GM18858 (cell line): ENCODE measurements around the gene BEST2.

ENCODE experiments used
- ATAC-seq: cut with Tn5 transposase; IDR thresholded peaks from one replicate; pipeline ENCODE4 v1.9.1; 2021; ENCODE audit not compliant: unreplicated experiment

Gene BEST2

GRCh38 chr19:12767666-12768065, 16.1 kb downstream of the BEST2 start:
- ATAC-seq = no peak

- ATAC-seq = no peak
Observed at GRCh38 chr19:12769689-12770088, 18.1 kb downstream of the BEST2 start.

DNA sequence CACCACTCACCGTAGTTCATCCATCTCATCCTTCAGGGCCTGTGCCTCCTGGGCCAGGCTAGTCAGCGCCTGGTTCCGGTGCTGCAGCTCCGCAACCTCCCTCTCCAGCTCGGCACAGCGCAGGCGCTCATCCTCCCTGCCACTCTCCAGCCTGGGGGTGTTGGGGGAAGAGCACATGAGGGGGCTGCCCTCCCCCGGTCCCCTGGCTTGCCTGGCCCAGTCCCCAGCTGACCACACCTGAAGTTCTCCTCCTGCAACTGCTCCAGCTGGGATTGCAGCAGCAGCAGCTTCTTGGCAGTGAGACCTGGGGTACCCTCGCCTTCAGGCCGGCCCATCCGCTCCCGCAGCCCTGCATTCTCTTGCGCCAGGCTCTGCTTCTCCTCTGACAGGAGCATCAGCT, 19.3 kb downstream of the BEST2 start:
- ATAC-seq = no peak

- ATAC-seq = no peak
Observed at GRCh38 chr19:12772323-12772722, 20.7 kb downstream of the BEST2 start.

- ATAC-seq = no peak
Observed at GRCh38 chr19:12773571-12773970, 22.0 kb downstream of the BEST2 start.

DNA sequence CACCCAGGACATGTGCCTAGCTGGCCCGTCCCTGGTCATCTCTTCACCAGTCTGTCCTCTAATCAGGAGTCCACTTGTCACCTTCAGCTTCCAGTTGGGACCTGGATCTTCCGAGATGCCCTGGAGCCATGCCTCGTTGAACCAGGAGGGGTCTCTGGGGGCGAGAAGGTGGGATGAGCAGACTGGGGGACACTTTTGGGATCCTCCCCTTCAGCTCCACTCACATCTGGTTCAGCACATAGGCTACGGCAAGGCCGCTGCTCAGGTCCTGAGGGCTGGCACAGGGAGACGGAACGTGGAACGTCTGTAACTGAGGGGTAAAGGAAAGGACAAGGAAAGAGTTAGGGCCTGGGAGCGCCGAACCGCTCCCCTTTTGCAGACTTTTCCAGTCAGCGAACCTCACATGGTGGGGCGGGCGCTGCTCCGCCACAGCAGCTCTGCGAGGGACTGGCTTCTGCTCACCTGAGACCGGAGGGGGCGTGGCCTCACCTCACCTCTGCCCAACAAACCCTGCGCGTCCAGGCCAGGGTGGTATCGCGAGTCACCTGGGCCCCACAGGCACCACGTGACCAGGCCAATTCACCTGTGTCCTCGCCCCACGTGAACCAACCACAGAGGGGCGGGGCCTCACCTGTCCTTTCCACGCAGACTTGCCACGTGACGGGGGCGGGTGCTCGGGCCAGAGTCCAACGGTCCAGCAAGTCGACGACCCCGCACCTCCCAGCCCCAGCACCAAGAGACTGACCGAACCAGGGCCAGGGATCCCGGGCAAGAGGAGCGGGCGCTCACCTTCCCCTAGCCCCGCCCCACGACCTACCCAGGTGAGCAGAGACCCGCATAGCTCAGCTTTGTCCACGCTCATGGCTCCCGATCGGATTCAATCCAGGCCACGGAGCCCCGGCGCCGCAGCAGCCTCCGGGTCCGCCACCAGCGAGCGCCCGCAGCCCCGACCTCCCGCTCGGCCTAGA, 23.3 kb downstream of the BEST2 start, which contains the start of gene HOOK2:
Gene HOOK2, minus strand, starts transcription at position 965 of the 968 bp plus-strand sequence. Its CDS starts 103 bp downstream, at position 862.
- no peak for ATAC-seq

GRCh38 chr19:12777217-12778016, 25.8 kb downstream of the BEST2 start:
- no peak for ATAC-seq

GRCh38 chr19:12778017-12778904, 26.7 kb downstream of the BEST2 start:
- ATAC-seq = no peak

DNA sequence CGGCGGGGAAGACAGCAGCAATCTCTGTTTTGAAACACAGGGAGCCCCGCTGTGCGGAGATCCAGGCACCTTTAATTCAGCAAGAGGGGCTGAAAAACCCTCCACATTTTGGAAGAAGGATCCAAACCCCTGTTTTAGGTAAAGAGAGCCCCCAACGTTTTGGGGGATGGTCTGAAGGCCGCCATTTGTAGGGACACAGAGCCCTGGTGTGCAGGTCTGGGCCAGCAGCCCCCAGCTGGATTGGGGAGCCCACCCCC, 27.2 kb downstream of the BEST2 start:
- no peak for ATAC-seq

- ATAC-seq = no peak
Observed at GRCh38 chr19:12779162-12779993, 27.8 kb downstream of the BEST2 start.

- no peak for ATAC-seq
Observed at GRCh38 chr19:12782174-12782423, 30.5 kb downstream of the BEST2 start.

GRCh38 chr19:12782424-12783290, 31.1 kb downstream of the BEST2 start:
- ATAC-seq = no peak

DNA sequence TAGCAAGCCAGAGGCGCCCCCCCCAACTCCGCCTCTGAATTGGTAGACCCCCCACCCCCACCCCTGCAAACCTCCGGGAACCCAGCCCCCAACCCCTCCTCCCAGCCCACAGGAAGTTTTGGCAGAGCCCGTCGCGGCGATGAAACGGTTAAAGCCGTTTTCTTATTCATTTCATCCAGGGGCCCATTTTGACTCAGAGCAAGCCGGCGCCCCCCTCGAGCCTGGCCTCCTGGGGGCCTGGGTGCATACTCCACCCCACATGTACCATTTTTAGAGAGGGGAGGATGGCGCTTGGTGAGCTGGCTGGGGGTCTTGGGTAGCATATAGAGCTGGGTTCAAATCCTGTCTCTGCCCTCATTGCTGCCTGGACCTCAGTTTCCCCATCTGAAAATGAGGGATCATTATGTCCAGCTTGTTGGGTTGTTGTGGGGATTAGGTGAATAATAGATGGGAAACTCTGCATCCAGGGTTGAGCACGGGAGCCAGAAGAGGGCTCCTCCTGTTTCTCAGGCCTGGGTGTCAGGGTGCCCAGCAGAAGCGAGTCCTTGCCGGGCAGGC, 31.8 kb downstream of the BEST2 start:
- ATAC-seq = no peak

DNA sequence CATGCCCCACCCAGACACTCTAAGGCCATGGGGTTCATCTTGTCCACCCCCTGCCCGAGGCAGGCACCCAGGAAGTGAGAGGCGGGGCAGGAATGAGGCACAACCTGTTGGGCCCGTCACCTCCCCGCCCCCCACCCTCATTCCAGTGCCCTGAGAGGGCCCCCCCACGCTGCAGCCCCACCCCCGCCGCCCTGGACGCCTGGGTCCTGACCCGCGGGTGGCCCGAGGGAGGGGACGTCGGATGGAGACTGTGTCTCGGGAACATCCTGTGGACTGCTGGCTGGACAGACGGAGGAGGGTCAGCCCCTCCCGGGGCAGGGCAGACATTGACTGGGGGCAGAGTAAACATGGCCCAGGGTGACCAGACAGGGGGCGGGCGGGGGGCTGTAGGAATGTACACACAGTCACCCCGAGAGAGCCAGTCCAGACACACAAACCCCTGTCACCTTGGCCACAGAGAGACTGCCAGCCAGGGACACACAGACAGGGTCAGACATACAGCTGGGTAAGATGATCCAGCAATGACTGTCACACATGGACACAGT, 32.3 kb downstream of the BEST2 start:
- no peak for ATAC-seq

- ATAC-seq = no peak
Observed at GRCh38 chr19:12784394-12784870, 32.8 kb downstream of the BEST2 start.

- ATAC-seq = no peak
Observed at GRCh38 chr19:12784871-12785430, 33.4 kb downstream of the BEST2 start.

GRCh38 chr19:12785431-12786031, 33.9 kb downstream of the BEST2 start:
- no peak for ATAC-seq
